ENCODE data around the gene TESPA1. TPM values are rescaled to one million over a fixed set of nuclear protein-coding genes. Genes with fewer than 3 reads are reported as not detected.
"Not testable (repeated sequence)": the region's sequence is repeated elsewhere in the genome, so short reads cannot be mapped to it uniquely, and the experiment has no call there.

TESPA1 gene
- total RNA-seq, 1 donor from 2014 or later, result 186 TPM

DNA sequence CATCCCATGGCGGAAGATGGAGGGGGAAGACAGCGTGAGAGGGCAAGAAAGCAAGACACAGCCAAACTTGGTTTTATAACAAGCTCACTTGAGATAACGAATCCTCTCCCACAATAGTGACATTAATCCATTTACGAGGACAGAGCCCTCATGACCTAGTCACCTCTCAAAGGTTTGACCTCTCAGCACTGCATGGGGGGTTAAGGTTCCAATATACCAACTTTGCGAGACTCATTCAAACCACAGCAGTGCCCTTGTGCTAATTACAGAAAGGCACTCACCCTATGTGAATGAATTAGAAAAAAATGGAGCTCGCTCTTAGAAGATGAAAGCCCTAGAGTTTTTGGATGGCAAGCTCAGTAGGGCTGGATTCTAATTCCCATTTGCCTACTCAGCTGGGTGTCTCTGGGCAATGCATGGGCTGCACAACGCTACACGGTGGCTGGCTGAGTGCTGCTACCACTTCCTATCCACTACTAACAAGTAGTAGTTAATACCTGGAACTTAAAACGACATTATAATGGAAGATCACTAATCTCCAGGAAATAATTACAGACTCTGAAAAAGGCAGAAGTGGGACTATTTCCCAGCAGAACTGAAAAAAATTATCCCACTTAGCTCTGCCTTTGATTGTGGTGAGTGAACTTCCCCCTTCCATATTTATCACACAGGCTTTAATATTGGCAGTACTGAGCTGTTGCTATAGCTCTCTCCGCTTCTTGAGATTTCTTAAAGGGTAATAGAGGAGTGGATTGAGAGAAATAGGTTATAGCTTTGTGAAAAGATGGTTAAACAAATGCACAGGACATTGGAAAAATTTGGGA, 27.5 kb downstream of the TESPA1 start:
- intact Hi-C loops (cut with micrococcal nuclease), result loop anchor here (1.0 to 5.0 kb wide), 2 partner anchors 22 to 35 kb away; no protein-coding TSS in a partner anchor
- H3K36me3 Mint-ChIP-seq (ENCODE audit: low read depth), result peaks cover 19% of the 10 kb centered on the region
- H3K9me3 Mint-ChIP-seq, result peaks cover 15% of the 10 kb centered on the region
- H3K4me1 Mint-ChIP-seq (ENCODE audit: low read depth), result peaks cover 80% of the 10 kb centered on the region
- H3K4me3 Mint-ChIP-seq (ENCODE audit: low read depth), result peak overlapping the region; percentile 67
- no peaks in the 10 kb centered on the region for H3K27me3 Mint-ChIP-seq (ENCODE audit: low read depth)
- peak overlapping the region; percentile 94 for H3K27ac Mint-ChIP-seq
- no peak for DNase-seq (ENCODE audit: low spot score)

GRCh38 chr12:54956322-54956721, 28.2 kb downstream of the TESPA1 start:
- intact Hi-C loops (cut with micrococcal nuclease), result loop anchor here (1.0 to 5.0 kb wide), 2 partner anchors 21 to 36 kb away; no protein-coding TSS in a partner anchor
- Mint-ChIP-seq H3K27ac (peak overlapping the region; percentile 94), H3K4me3 (ENCODE audit: low read depth) (peak overlapping the region; percentile 67), H3K36me3 (ENCODE audit: low read depth) (peaks cover 12% of the 10 kb centered on the region), H3K9me3 (peaks cover 20% of the 10 kb centered on the region), H3K4me1 (ENCODE audit: low read depth) (peaks cover 78% of the 10 kb centered on the region), H3K27me3 (ENCODE audit: low read depth) (no peaks in the 10 kb centered on the region)
- DNase-seq (ENCODE audit: low spot score), result no peak

- intact Hi-C loops (cut with micrococcal nuclease), result loop anchor here (5.0 kb wide), 1 partner anchor 38 kb away; no protein-coding TSS in a partner anchor
- Mint-ChIP-seq H3K27me3 (ENCODE audit: low read depth) (no peaks in the 10 kb centered on the region), H3K27ac (peak overlapping the region; percentile 94), H3K36me3 (ENCODE audit: low read depth) (no peaks in the 10 kb centered on the region), H3K4me3 (ENCODE audit: low read depth) (no peak overlapping the region), H3K4me1 (ENCODE audit: low read depth) (peaks cover 79% of the 10 kb centered on the region), H3K9me3 (peaks cover 24% of the 10 kb centered on the region)
- DNase-seq (ENCODE audit: low spot score), result no peak
Observed at GRCh38 chr12:54954801-54955200, 29.8 kb downstream of the TESPA1 start.

DNA sequence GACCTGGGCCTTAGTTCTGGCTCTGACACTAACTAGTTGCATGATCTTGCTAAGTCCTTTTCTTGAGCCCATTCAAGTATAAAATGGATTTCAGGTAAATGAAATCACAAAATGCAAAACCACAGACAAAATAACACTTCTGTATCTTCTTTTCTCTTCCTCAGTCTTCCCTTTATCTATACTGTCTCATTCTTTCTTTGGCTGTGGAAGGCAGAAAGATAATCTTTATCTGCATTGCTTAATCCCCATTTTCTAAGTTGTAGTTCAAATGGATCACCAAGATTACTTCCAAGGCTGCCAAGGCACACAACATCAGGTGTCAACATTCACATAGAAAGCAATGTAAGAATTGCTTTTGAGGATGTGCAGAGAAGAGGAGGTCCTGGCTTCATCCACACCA, 30.3 kb downstream of the TESPA1 start:
- Mint-ChIP-seq H3K4me1 (ENCODE audit: low read depth) (peaks cover 73% of the 10 kb centered on the region), H3K27ac (peak overlapping the region; percentile 80)
- no peak for DNase-seq (ENCODE audit: low spot score)

DNA sequence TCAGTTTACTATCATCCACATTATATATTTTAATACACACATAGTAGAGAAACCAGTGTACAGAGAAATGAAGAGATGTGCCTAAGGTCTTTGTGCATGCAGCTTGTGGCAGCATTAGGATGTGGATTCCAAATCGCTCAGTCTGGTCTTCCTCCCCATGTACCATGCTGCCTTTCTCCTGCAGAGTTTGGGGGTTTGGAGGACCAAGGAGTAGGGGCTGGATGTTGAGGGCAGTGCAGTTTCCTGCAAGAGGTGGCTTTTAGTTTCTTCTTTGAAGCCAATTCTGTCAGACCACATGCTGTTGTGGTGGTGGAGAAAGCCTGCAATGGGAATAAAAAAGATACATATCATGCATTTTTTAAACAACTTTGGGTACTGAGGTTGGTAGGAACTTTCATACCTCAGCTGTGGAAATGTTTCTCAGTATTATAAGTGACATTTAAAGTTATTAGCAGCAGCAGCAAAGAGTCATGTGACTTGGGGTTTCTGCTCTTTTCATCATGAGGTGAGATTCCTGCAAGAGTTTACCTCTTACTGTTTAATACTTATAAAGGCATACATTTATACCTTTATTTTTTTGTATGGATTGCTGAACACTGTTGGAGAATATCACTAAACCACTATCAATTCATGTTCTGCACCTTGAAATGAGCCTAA, 34.4 kb downstream of the TESPA1 start:
- intact Hi-C loops (cut with micrococcal nuclease), result no loop called here
- Mint-ChIP-seq H3K9me3 (peaks cover 24% of the 10 kb centered on the region), H3K4me3 (ENCODE audit: low read depth) (no peak overlapping the region), H3K36me3 (ENCODE audit: low read depth) (no peaks in the 10 kb centered on the region), H3K27ac (peak overlapping the region; percentile 38), H3K27me3 (ENCODE audit: low read depth) (no peaks in the 10 kb centered on the region), H3K4me1 (ENCODE audit: low read depth) (peaks cover 36% of the 10 kb centered on the region)
- no peak for DNase-seq (ENCODE audit: low spot score)

More for the DNA sequence above, 30.3 kb downstream of the TESPA1 start:
- no peaks in the 10 kb centered on the region for H3K36me3 Mint-ChIP-seq (ENCODE audit: low read depth)
- intact Hi-C loops (cut with micrococcal nuclease), result no loop called here
- H3K9me3 Mint-ChIP-seq, result peaks cover 24% of the 10 kb centered on the region
- no peak overlapping the region for H3K4me3 Mint-ChIP-seq (ENCODE audit: low read depth)
- H3K27me3 Mint-ChIP-seq (ENCODE audit: low read depth), result no peaks in the 10 kb centered on the region

DNA sequence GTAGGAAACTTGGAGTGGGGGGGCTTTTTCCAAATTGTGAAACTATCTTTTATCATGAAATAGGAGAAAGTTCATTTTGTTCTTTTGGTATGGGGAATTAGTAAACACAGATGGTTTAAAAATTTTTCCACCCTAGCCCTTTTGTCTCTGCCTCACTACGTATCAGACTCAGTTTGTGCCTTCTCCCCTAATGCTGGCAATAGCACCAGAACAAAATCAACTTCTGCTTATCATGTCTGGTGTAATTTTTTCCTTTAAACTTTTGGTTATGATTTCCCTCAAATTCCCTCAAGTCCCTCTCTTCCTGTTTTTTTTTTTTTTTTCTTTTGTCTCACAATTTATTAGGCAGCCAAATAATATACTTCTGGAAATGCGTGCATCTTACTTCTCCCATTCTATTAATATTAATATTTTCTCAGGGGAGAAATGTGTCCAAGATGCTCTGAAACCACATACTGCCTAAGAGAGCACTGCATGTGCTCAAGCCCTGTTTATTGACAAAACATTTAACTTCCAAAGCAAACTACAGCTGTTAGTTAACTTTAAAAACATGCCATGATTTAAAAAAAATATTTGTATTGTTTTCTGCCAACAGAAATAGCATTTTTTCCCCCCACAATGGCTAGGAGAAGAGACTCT, 35.4 kb downstream of the TESPA1 start:
- peaks cover 28% of the 10 kb centered on the region for H3K4me1 Mint-ChIP-seq (ENCODE audit: low read depth)
- no peak overlapping the region for H3K4me3 Mint-ChIP-seq (ENCODE audit: low read depth)
- H3K27me3 Mint-ChIP-seq (ENCODE audit: low read depth), result no peaks in the 10 kb centered on the region
- H3K36me3 Mint-ChIP-seq (ENCODE audit: low read depth), result no peaks in the 10 kb centered on the region
- DNase-seq (ENCODE audit: low spot score), result no peak
- H3K27ac Mint-ChIP-seq, result peak overlapping the region; percentile 34
- intact Hi-C loops (cut with micrococcal nuclease), result no loop called here
- peaks cover 22% of the 10 kb centered on the region for H3K9me3 Mint-ChIP-seq

- Mint-ChIP-seq H3K27ac (peak overlapping the region; percentile 50), H3K27me3 (ENCODE audit: low read depth) (no peaks in the 10 kb centered on the region), H3K36me3 (ENCODE audit: low read depth) (no peaks in the 10 kb centered on the region), H3K4me1 (ENCODE audit: low read depth) (peaks cover 26% of the 10 kb centered on the region), H3K4me3 (ENCODE audit: low read depth) (no peak overlapping the region), H3K9me3 (peaks cover 19% of the 10 kb centered on the region)
- intact Hi-C loops (cut with micrococcal nuclease), result no loop called here
- no peak for DNase-seq (ENCODE audit: low spot score)
Observed at GRCh38 chr12:54948171-54948570, 36.4 kb downstream of the TESPA1 start.

DNA sequence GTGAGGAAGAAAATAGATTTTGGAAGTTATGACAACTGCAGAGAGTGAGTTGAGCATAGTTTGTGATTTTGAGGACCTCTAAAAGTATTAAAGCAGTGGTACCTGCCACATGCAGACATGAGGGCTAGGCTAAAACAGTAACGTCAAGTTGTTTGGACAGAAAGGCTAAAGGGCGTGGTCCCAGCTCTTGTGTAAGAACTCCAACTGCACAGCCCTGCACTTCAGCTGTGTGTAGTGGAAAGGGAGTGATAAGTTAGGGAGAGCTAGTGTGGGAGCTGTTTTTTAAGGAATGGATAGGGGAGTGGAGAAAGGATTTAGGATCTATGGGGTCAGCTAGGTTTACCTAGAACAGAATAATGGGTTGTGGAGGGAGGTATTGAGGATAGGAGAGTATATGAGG, 39.5 kb downstream of the TESPA1 start:
- H3K27ac Mint-ChIP-seq, result no peak overlapping the region
- H3K4me1 Mint-ChIP-seq (ENCODE audit: low read depth), result peaks cover 2% of the 10 kb centered on the region
- H3K9me3 Mint-ChIP-seq, result no peaks in the 10 kb centered on the region
- no peak overlapping the region for H3K4me3 Mint-ChIP-seq (ENCODE audit: low read depth)
- intact Hi-C loops (cut with micrococcal nuclease), result no loop called here
- H3K36me3 Mint-ChIP-seq (ENCODE audit: low read depth), result peaks cover 7% of the 10 kb centered on the region
- no peaks in the 10 kb centered on the region for H3K27me3 Mint-ChIP-seq (ENCODE audit: low read depth)
- DNase-seq (ENCODE audit: low spot score), result no peak

GRCh38 chr12:54943292-54943691, 41.3 kb downstream of the TESPA1 start:
- H3K27ac Mint-ChIP-seq; H3K4me3 Mint-ChIP-seq (ENCODE audit: low read depth); H3K4me1 Mint-ChIP-seq (ENCODE audit: low read depth); H3K27me3 Mint-ChIP-seq (ENCODE audit: low read depth); DNase-seq (ENCODE audit: low spot score); H3K9me3 Mint-ChIP-seq; intact Hi-C loops (cut with micrococcal nuclease): not testable (repeated sequence)
- H3K36me3 Mint-ChIP-seq (ENCODE audit: low read depth), result peaks cover 22% of the 10 kb centered on the region

GRCh38 chr12:54941659-54942058, 42.9 kb downstream of the TESPA1 start:
- H3K4me3 Mint-ChIP-seq (ENCODE audit: low read depth), result no peak overlapping the region
- H3K36me3 Mint-ChIP-seq (ENCODE audit: low read depth), result peaks cover 38% of the 10 kb centered on the region
- H3K27ac Mint-ChIP-seq, result no peak overlapping the region
- peaks cover 8% of the 10 kb centered on the region for H3K4me1 Mint-ChIP-seq (ENCODE audit: low read depth)
- no peaks in the 10 kb centered on the region for H3K27me3 Mint-ChIP-seq (ENCODE audit: low read depth)
- H3K9me3 Mint-ChIP-seq, result peaks cover 5% of the 10 kb centered on the region
- no peak for DNase-seq (ENCODE audit: low spot score)
- intact Hi-C loops (cut with micrococcal nuclease), result no loop called here

- H3K9me3 Mint-ChIP-seq, result peaks cover 13% of the 10 kb centered on the region
- H3K27ac Mint-ChIP-seq, result no peak overlapping the region
- H3K27me3 Mint-ChIP-seq (ENCODE audit: low read depth), result no peaks in the 10 kb centered on the region
- H3K4me3 Mint-ChIP-seq (ENCODE audit: low read depth), result no peak overlapping the region
- H3K4me1 Mint-ChIP-seq (ENCODE audit: low read depth), result peaks cover 17% of the 10 kb centered on the region
- intact Hi-C loops (cut with micrococcal nuclease), result no loop called here
- H3K36me3 Mint-ChIP-seq (ENCODE audit: low read depth), result peaks cover 46% of the 10 kb centered on the region
- DNase-seq (ENCODE audit: low spot score), result no peak
Observed at GRCh38 chr12:54940727-54941315, 43.7 kb downstream of the TESPA1 start.

- H3K4me1 Mint-ChIP-seq (ENCODE audit: low read depth), result peaks cover 43% of the 10 kb centered on the region
- no peak for DNase-seq (ENCODE audit: low spot score)
- intact Hi-C loops (cut with micrococcal nuclease), result loop anchor here (5.0 kb wide), 1 partner anchor 674 kb away; no protein-coding TSS in a partner anchor
- peaks cover 21% of the 10 kb centered on the region for H3K9me3 Mint-ChIP-seq
- peak overlapping the region; percentile 17 for H3K27ac Mint-ChIP-seq
- H3K27me3 Mint-ChIP-seq (ENCODE audit: low read depth), result no peaks in the 10 kb centered on the region
- peaks cover 72% of the 10 kb centered on the region for H3K36me3 Mint-ChIP-seq (ENCODE audit: low read depth)
- H3K4me3 Mint-ChIP-seq (ENCODE audit: low read depth), result no peak overlapping the region
Observed at GRCh38 chr12:54937929-54938328, 46.6 kb downstream of the TESPA1 start.

All from activated T-helper 2 cell treated with anti-CD3 and anti-CD28 coated beads, Interferon-gamma antibody, Interleukin-2, Interleukin-4, amounts not matched to agents 10 μg/mL and 5 μg/mL and 100 μg/mL, durations not matched to agents 14 hours and 24 hours and 36 hours (primary cell).